IMR-90 (cell line): Measurements from ENCODE around the gene CHMP6. TPM values are rescaled to one million over a fixed set of nuclear protein-coding genes. Genes with fewer than 3 reads are reported as not detected.

Experiments used
- ATAC-seq: fragments of 200-7000 bp; cut with Tn5 transposase; 2 replicates; pipeline ENCODE4 v1.9.1; 2020; ENCODE audit warnings: low read depth, mild to moderate bottlenecking, moderate library complexity
- BruUV-seq: library from RNA; stranded (reverse); fragments of 400-500 nt; replicated peaks from 2 replicates; lab custom pipeline; 2021; lab: Mats Ljungman, UMichigan
- CTCF ChIA-PET: fragments of 300-600 bp; formaldehyde crosslinking; extraction: SDS; loops from one replicate; lab custom pipeline; 2021; ENCODE audit warnings: antibody characterized with exemption; lab: Yijun Ruan, JAX
- POLR2A ChIA-PET: fragments of 300-600 bp; sonication (Branson Sonifier 250); formaldehyde crosslinking; loops from one replicate; lab custom pipeline; 2022; ENCODE audit warnings: antibody characterized with exemption; ENCODE audit not compliant: unreplicated experiment; lab: Charles Lee
- DNase-seq: peaks from one replicate; pipeline ENCODE4 v3.0.0; 2013
- H2AFZ ChIP-seq: replicated peaks from 2 replicates; pipeline ENCODE3; 2013; ENCODE audit warnings: low read length, mild to moderate bottlenecking; ENCODE audit not compliant: poor library complexity
- H2AK5ac ChIP-seq: 2 replicates; pipeline ENCODE4 v1.6.1; 2013; ENCODE audit warnings: low read depth, low read length, inconsistent platforms
- H2AK9ac ChIP-seq: replicated peaks from 2 replicates; pipeline ENCODE3; 2013; ENCODE audit warnings: mild to moderate bottlenecking, low read depth, low read length, moderate library complexity; ENCODE audit not compliant: poor library complexity
- H2BK120ac ChIP-seq: 2 replicates; pipeline ENCODE4 v1.6.1; 2013; ENCODE audit warnings: low read depth, low read length, inconsistent platforms
- H2BK15ac ChIP-seq: 3 replicates; pipeline ENCODE4 v1.6.1; 2013; ENCODE audit warnings: low read depth, low read length, inconsistent platforms
- H2BK20ac ChIP-seq: 2 replicates; pipeline ENCODE4 v1.6.1; 2013; ENCODE audit warnings: low read depth, mild to moderate bottlenecking, inconsistent platforms, low read length, moderate library complexity
- H2BK5ac ChIP-seq: 2 replicates; pipeline ENCODE4 v1.6.1; 2013; ENCODE audit warnings: mild to moderate bottlenecking, low read depth, low read length, inconsistent platforms; ENCODE audit not compliant: poor library complexity, severe bottlenecking
- H3K14ac ChIP-seq: replicated peaks from 2 replicates; pipeline ENCODE4 v1.6.1; 2013; ENCODE audit warnings: low read depth, low read length, inconsistent platforms
- H3K18ac ChIP-seq: 2 replicates; pipeline ENCODE4 v1.6.1; 2013; ENCODE audit warnings: low read depth, low read length, control low read depth
- H3K23ac ChIP-seq: 2 replicates; pipeline ENCODE4 v1.6.1; 2013; ENCODE audit warnings: low read depth, low read length, inconsistent platforms
- H3K27ac ChIP-seq: 2 replicates; pipeline ENCODE4 v1.5.1; 2013; ENCODE audit warnings: mild to moderate bottlenecking, control low read depth, low read length; ENCODE audit not compliant: insufficient read depth
- H3K27me3 ChIP-seq: 2 replicates; pipeline ENCODE4 v1.6.1; 2013; ENCODE audit warnings: low read length; ENCODE audit not compliant: control insufficient read depth, insufficient read depth
- H3K36me3 ChIP-seq: 2 replicates; pipeline ENCODE4 v1.6.1; 2013; ENCODE audit warnings: low read length, mixed read lengths; ENCODE audit not compliant: control insufficient read depth, insufficient read depth
- H3K4ac ChIP-seq: 2 replicates; pipeline ENCODE4 v1.6.1; 2013; ENCODE audit warnings: low read depth, low read length, inconsistent platforms
- H3K4me1 ChIP-seq: 2 replicates; pipeline ENCODE4 v1.6.1; 2013; ENCODE audit warnings: low read length, mixed read lengths; ENCODE audit not compliant: control insufficient read depth, insufficient read depth
- H3K4me2 ChIP-seq: 2 replicates; pipeline ENCODE4 v1.6.1; 2013; ENCODE audit warnings: low read depth, mild to moderate bottlenecking, control low read depth, low read length, moderate library complexity
- H3K4me3 ChIP-seq: 2 replicates; pipeline ENCODE4 v1.5.1; 2013; ENCODE audit warnings: low read depth, mild to moderate bottlenecking, control low read depth, low read length, moderate library complexity; ENCODE audit not compliant: insufficient read depth
- H3K56ac ChIP-seq: 2 replicates; pipeline ENCODE4 v1.6.1; 2013; ENCODE audit warnings: low read length, inconsistent platforms; ENCODE audit not compliant: insufficient read depth; ENCODE audit errors: extremely low read depth
- H3K79me1 ChIP-seq, 2 experiments: 2 replicates each; pipeline ENCODE4 v1.6.1; 2013; ENCODE audit warnings: low read length in 2 of 2, inconsistent platforms in 1 of 2, low read depth in 1 of 2
- H3K9ac ChIP-seq: 2 replicates; pipeline ENCODE4 v1.6.1; 2013; ENCODE audit warnings: low read depth, low read length, control low read depth
- H3K9me1 ChIP-seq: 2 replicates; pipeline ENCODE4 v1.6.1; 2013; ENCODE audit warnings: low read length, inconsistent platforms; ENCODE audit not compliant: insufficient read depth
- H3K9me3 ChIP-seq: 2 replicates; pipeline ENCODE4 v1.6.1; 2013; ENCODE audit warnings: low read length; ENCODE audit not compliant: control insufficient read depth, insufficient read depth
- H4K20me1 ChIP-seq: 2 replicates; pipeline ENCODE4 v1.6.1; 2013; ENCODE audit warnings: low read length, inconsistent platforms; ENCODE audit not compliant: insufficient read depth
- H4K5ac ChIP-seq: 2 replicates; pipeline ENCODE4 v1.6.1; 2013; ENCODE audit warnings: mild to moderate bottlenecking, low read depth, low read length, control low read depth
- H4K8ac ChIP-seq, 2 experiments: 2 replicates each; pipeline ENCODE4 v1.6.1; 2013; ENCODE audit warnings: low read depth in 2 of 2, low read length in 2 of 2, control low read depth in 1 of 2, inconsistent platforms in 1 of 2
- H4K91ac ChIP-seq: 2 replicates; pipeline ENCODE4 v1.6.1; 2013; ENCODE audit warnings: low read depth, low read length, inconsistent platforms; ENCODE audit not compliant: insufficient read depth
- POLR2A ChIP-seq: IDR thresholded peaks from 2 replicates; pipeline ENCODE4 v1.6.1; 2012; ENCODE audit warnings: mild to moderate bottlenecking, low read depth, low read length
- RAD21 ChIP-seq: IDR thresholded peaks from 2 replicates; pipeline ENCODE4 v1.6.1; 2012; ENCODE audit warnings: low read length, improper control_type of control experiment
- SMC3 ChIP-seq: fragments of 150-350 bp; IDR thresholded peaks from 2 replicates; pipeline ENCODE4 v1.6.1; 2016; ENCODE audit warnings: low read depth, mild to moderate bottlenecking, antibody characterized with exemption, low read length, moderate library complexity
- WGBS, 2 experiments: methylation state at CpG; one replicate each; pipeline versions ENCODE4 v1.1.5 to v1.1.7; 2013; ENCODE audit warnings: missing lambda C conversion rate in 2 of 2; ENCODE audit not compliant: insufficient read length in 1 of 2; ENCODE audit errors: extremely low coverage in 2 of 2; 5-methylcytosine and 5-hydroxymethylcytosine counted together
- dilution Hi-C: fragments of 300-500 bp; cut with HindIII; formaldehyde crosslinking; loops from one replicate; pipeline ENCODE4 v1.14.3; 2018; ENCODE audit warnings: low sequenced_read_pairs; ENCODE audit not compliant: unreplicated experiment
- in situ Hi-C: fragments of 300-500 bp; cut with MboI; formaldehyde crosslinking; loops from 3 replicates; pipeline ENCODE4 v1.14.3; 2019; ENCODE audit warnings: low sequenced_read_pairs, inconsistent platforms, mixed read lengths
- intact Hi-C: fragments of 100-400 bp; cut with micrococcal nuclease; formaldehyde crosslinking; loops from 2 replicates; pipeline ENCODE4 v1.10.0; 2022
- polyA plus RNA-seq, 3 experiments: library from polyadenylated mRNA; depleted of rRNA; stranded (reverse); fragments of >200 nt; gene quantifications; 2 replicates each; pipeline ENCODE4 v1.2.3, GENCODE V29; 2012; ENCODE audit warnings: low replicate concordance in 1 of 3
- total RNA-seq: library from RNA; depleted of rRNA; stranded (reverse); fragments of >200 nt; gene quantifications from 2 replicates; pipeline ENCODE4 v1.2.3, GENCODE V29; 2012

CHMP6 gene
- total and polyA plus RNA-seq, 2 of the 4 experiments (the other 2 are of a cell fraction): 5.0 to 40.3 TPM

- H3K18ac ChIP-seq: no peak overlapping the region
- H3K14ac ChIP-seq: no peak overlapping the region
- ATAC-seq: no peak
- H2AK9ac ChIP-seq: no peak overlapping the region
- no peak overlapping the region for H2AK5ac ChIP-seq
- no peak overlapping the region for H3K56ac ChIP-seq
- TF ChIP-seq SMC3 (no peak), RAD21 (no peak), POLR2A (no peak)
- 0 out of 4 replicates have a peak, but pooled peaks cover 0 to 2% of the 10 kb centered on the region in 2 experiments for H3K79me1 ChIP-seq
- POLR2A ChIA-PET: no interaction called here
- no peaks in the 10 kb centered on the region for H3K27me3 ChIP-seq
- CTCF ChIA-PET: no interaction called here
- H4K5ac ChIP-seq: no peak overlapping the region
- H4K8ac ChIP-seq: no peak overlapping the region
- H3K9ac ChIP-seq: no peak overlapping the region
- DNase-seq: no peak
- H3K4me1 ChIP-seq: peaks cover under 1% of the 10 kb centered on the region; the same call in 1 of the 2 replicates
- H4K20me1 ChIP-seq: no peaks in the 10 kb centered on the region
- H3K23ac ChIP-seq: no peak overlapping the region
- H3K36me3 ChIP-seq: peaks cover 17% of the 10 kb centered on the region
- no peak overlapping the region for H2AFZ ChIP-seq
- H2BK15ac ChIP-seq: no peak overlapping the region
- in situ Hi-C loops (no loop called here), dilution Hi-C loops (no loop called here), intact Hi-C loops (no loop called here)
- 89% methylated on average over 6 of the region's 22 CpGs; no CpG with 5 or more reads in 1 of the 2 experiments for WGBS, 2 experiments
- no peak overlapping the region for H3K4ac ChIP-seq
- H3K4me2 ChIP-seq: no peak overlapping the region
- H2BK5ac ChIP-seq: no peak overlapping the region
- H3K4me3 ChIP-seq: no peak overlapping the region
- no peak overlapping the region for H2BK20ac ChIP-seq
- H3K9me1 ChIP-seq: 0 out of 2 replicates have a peak, but pooled peaks cover 3% of the 10 kb centered on the region
- H3K9me3 ChIP-seq: no peaks in the 10 kb centered on the region
- H3K27ac ChIP-seq: no peak overlapping the region
- no TSS peak for BruUV-seq
- H4K91ac ChIP-seq: no peak overlapping the region
- no peak overlapping the region for H2BK120ac ChIP-seq
Observed at GRCh38 chr17:80953471-80954315, 37.9 kb upstream of the CHMP6 start.
